H4 (cell line): ENCODE data around the gene RAD51B. TPM values are rescaled to one million over a fixed set of nuclear protein-coding genes. Genes with fewer than 3 reads are reported as not detected.
"Not testable (repeated sequence)": the region's sequence is repeated elsewhere in the genome, so short reads cannot be mapped to it uniquely, and the experiment has no call there.

Experiments used
- DNase-seq: peaks from one replicate; pipeline ENCODE4 v3.0.0-alpha.2; 2015; ENCODE audit warnings: low spot score
- total RNA-seq: library from RNA; depleted of rRNA; stranded (reverse); fragments of >200 nt; shearing (Covaris generic); gene quantifications from 2 replicates; pipeline ENCODE4 v1.2.3, GENCODE V29; 2014

RAD51B gene
- total RNA-seq, 1 experiment from 2014 or later, result 11.2 TPM

GRCh38 chr14:67982711-67983608 is 163.4 kb downstream of the RAD51B start:
- DNase-seq, result no peak

- DNase-seq, result no peak
Measured at GRCh38 chr14:67984274-67984673, 164.7 kb downstream of the RAD51B start.

GRCh38 chr14:67986131-67986841 is 166.7 kb downstream of the RAD51B start:
- no peak for DNase-seq

GRCh38 chr14:67987606-67988005 is 168.0 kb downstream of the RAD51B start:
- peak; percentile 94 for DNase-seq

GRCh38 chr14:67988210-67988609 is 168.6 kb downstream of the RAD51B start:
- not testable (repeated sequence) for DNase-seq

GRCh38 chr14:67990576-67990975 is 171.0 kb downstream of the RAD51B start:
- DNase-seq, result no peak

GRCh38 chr14:67994531-67994930 is 175.0 kb downstream of the RAD51B start:
- DNase-seq, result no peak

- no peak for DNase-seq
Measured at GRCh38 chr14:67996235-67996634, 176.7 kb downstream of the RAD51B start.

- no peak for DNase-seq
Measured at GRCh38 chr14:67998834-67999233, 179.3 kb downstream of the RAD51B start.

GRCh38 chr14:67999290-67999689 is 179.7 kb downstream of the RAD51B start:
- peak; percentile 21 for DNase-seq

GRCh38 chr14:67999705-68000384 is 180.3 kb downstream of the RAD51B start:
- peak; percentile 65 for DNase-seq

GRCh38 chr14:68000511-68000910 is 180.9 kb downstream of the RAD51B start:
- no peak for DNase-seq

- DNase-seq, result no peak
Measured at GRCh38 chr14:68008491-68008890, 188.9 kb downstream of the RAD51B start.

GRCh38 chr14:68011406-68012028 is 191.9 kb downstream of the RAD51B start:
- peak; percentile 77 for DNase-seq

GRCh38 chr14:68012871-68013270 is 193.3 kb downstream of the RAD51B start:
- DNase-seq, result no peak

GRCh38 chr14:68013326-68013725 is 193.7 kb downstream of the RAD51B start:
- DNase-seq, result no peak

GRCh38 chr14:68014771-68015170 is 195.2 kb downstream of the RAD51B start:
- DNase-seq, result peak; percentile 85

- no peak for DNase-seq
Measured at GRCh38 chr14:68015356-68016254, 196.0 kb downstream of the RAD51B start.

GRCh38 chr14:68016255-68016914 is 196.8 kb downstream of the RAD51B start:
- DNase-seq, result no peak

GRCh38 chr14:68018598-68018997 is 199.0 kb downstream of the RAD51B start:
- DNase-seq, result no peak
